Inflammatory macrophage treated with lipopolysaccharide for 4 hours (primary cell): ENCODE measurements around the gene TYRP1.

ENCODE experiments used
- DNase-seq: peaks from one replicate; pipeline ENCODE4 v3.0.0-alpha.2; 2020

TYRP1 gene

GRCh38 chr9:12739014-12739652 is 45.9 kb downstream of the TYRP1 start:
- no peak for DNase-seq

DNA sequence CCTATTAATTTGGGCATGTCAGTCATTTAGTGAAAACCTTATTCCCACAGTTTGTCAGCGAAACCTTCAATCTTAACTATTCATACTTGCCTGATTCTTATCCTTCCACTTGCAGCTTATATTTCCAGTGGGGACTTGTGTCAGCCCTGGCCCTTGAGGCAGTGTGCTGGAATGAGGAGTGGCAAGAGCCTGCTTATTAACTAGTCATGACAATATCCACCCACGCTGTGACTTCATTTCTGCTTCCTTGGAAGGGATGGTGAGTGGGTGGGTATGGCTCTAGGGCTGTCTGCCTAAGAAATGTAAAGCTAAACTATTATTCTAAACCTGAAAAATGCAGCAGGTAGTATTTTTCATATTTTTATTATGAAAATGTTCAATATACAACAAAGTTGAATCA is 47.7 kb downstream of the TYRP1 start:
- no peak for DNase-seq

DNA sequence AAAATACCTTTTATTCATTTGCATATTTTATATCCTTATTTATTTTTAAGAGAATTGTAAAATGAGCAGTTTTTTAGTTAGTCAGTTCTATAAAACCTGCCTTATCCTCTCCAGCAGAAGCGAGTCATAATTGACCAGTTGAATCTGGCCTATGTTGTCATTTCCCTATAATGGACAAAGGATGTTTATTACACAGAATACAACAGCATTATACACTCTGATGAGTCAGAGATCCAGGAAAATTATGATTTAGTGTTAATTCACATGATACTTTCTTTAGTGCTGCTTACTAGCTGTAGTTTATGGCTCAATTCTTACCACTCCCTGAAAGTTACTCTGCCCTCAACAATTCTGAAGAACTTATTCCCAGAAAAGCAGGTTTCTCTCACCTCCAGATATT is 54.8 kb downstream of the TYRP1 start:
- no peak for DNase-seq

DNA sequence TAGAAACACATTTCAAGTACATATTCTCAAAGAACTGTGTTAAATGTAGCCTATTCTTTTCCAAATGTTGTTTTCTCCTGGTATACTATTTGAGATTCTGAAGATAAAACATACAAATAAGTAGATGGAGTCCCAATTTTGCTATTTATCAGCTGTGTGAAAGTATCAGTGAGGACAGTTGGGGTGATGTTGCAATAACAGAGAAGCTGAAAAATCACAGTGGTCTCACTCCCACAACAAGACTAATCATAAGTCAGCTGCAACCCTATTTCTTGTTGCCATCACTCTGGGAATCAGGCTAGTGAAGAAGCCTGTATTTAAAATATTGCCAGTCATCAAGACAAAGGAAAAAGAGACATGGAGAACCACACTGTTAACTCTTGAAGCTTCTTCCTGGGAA is 55.8 kb downstream of the TYRP1 start:
- DNase-seq: no peak

DNA sequence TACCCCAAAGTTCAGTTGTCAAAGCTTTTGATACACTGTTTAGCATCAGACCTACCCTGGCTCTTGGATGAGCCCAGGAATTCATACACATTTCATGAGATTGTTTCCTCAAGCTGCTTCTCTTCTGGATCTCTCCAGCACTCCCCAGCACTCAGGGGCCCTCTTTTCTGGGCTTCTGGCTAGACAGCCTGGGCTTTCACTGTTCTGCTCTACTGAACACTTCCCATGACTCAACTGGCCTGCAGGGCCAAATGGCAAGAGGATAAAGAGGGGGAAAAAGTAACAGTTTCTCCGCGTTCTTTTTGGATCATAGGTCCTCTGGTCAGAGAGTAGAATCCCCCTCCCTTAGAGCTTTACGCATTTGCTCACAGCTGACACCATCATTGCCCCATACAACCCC is 60.7 kb downstream of the TYRP1 start:
- DNase-seq: no peak

GRCh38 chr9:12759761-12760160 is 66.6 kb downstream of the TYRP1 start:
- DNase-seq: no peak
